ENCODE results near the gene KCNJ16. TPM values are rescaled to one million over a fixed set of nuclear protein-coding genes. Genes with fewer than 3 reads are reported as not detected.

KCNJ16 gene
- total and polyA plus RNA-seq, 9 of the 15 experiments (the other 6 are each of a cell fraction or from before 2014, with no cell fraction given) = 0.01 to 0.75 (median 0.07) TPM; not detected in 4

DNA sequence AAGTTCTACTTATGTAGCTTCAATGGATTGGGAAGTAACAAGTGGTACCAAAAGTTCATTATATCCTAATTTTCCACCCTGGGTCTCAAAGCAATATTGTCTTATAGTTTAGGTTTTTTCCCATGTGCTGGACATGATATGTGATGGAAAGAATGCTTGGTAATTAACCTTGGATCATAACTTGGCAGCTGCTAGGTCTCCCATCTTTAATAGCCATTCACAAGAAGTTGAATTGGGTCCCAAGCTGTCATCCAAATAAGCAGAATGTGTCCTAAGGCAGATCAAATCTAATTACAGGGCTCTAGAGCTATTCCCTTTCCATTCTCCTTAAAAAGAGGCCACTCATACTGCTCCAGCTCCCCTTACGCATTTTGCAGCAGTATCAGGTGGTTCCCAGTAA lies 44.7 kb upstream of the KCNJ16 start:
- POLR2A ChIA-PET = interaction anchor here (1.2 kb wide), 1 partner anchor 19 kb away, joined by 5 read pairs; no protein-coding TSS in a partner anchor
- CTCF ChIA-PET (ENCODE audit: low intra/inter-chr PET ratio) = no interaction called here
- TF ChIP-seq POLR3G (IDR thresholded peaks at IDR 0.05; ENCODE audit: extremely low read depth, insufficient read length, insufficient replicate concordance) (no peak), ZNF165 (CRISPR knock-in tag; IDR thresholded peaks at IDR 0.05; ENCODE audit: borderline replicate concordance) (no peak), YY1 (IDR thresholded peaks at IDR 0.05; ENCODE audit: borderline replicate concordance in 1 of 3, control insufficient read depth in 1 of 3, extremely low read depth in 1 of 3, insufficient read depth in 3 of 3, insufficient read length in 1 of 3, insufficient replicate concordance in 2 of 3, low read depth in 1 of 3, low read length in 2 of 3) (no peak), ZNF449 (CRISPR knock-in tag; IDR thresholded peaks at IDR 0.05) (no peak), CHD7 (IDR thresholded peaks at IDR 0.05; ENCODE audit: low read depth, low read length) (no peak), DDX20 (tag; IDR thresholded peaks at IDR 0.05; ENCODE audit: low read depth) (no peak), ZNF143 (CRISPR knock-in tag; IDR thresholded peaks at IDR 0.05) (no peak), SREBF2 (CRISPR knock-in tag; IDR thresholded peaks at IDR 0.05) (no peak), PTTG1 (tag; IDR thresholded peaks at IDR 0.05; ENCODE audit: low read depth) (no peak)

More for the DNA sequence above, 44.7 kb upstream of the KCNJ16 start:
- Histone ChIP-seq H3K4me2 (ENCODE audit: insufficient read depth, low read length) (no peak overlapping the region), H3K9me3 (replicated peaks; ENCODE audit: control insufficient read depth, insufficient read depth, low read depth, low read length) (peaks cover 4% of the 10 kb centered on the region; the same call in 1 of the 2 replicates), H2AFZ (ENCODE audit: low read depth, low read length) (no peak overlapping the region), H3K4me1 (replicated peaks in 1 of 2; ENCODE audit: control insufficient read depth in 2 of 2, insufficient read depth in 2 of 2, low read length in 2 of 2) (no peaks in the 10 kb centered on the region), H3K79me2 (ENCODE audit: control insufficient read depth, insufficient read depth, low read length) (no peaks in the 10 kb centered on the region), H3K36me3 (ENCODE audit: control insufficient read depth, insufficient read depth, low read length) (peaks cover 16% of the 10 kb centered on the region; the same call in 1 of the 3 replicates), H3K9ac (ENCODE audit: insufficient read depth in 1 of 2, low read depth in 2 of 2, low read length in 2 of 2) (no peak overlapping the region), H3K27me3 (ENCODE audit: control insufficient read depth in 2 of 2, insufficient read depth in 2 of 2, low read length in 2 of 2) (no peaks in the 10 kb centered on the region), H3K4me3 (no peak overlapping the region), H3K27ac (ENCODE audit: extremely low read depth, low read depth, low read length) (no peak overlapping the region), H4K20me1 (replicated peaks; ENCODE audit: control insufficient read depth, insufficient read depth, low read length) (no peaks in the 10 kb centered on the region), H3K9me1 (ENCODE audit: control insufficient read depth, insufficient read depth, low read length) (no peaks in the 10 kb centered on the region)
- ATAC-seq (no peak), FAIRE-seq (no peak), DNase-seq (ENCODE audit: extremely low read depth in 1 of 4, low spot score in 3 of 4) (no peak)
- intact Hi-C loops (cut with micrococcal nuclease) = no loop called here
- in situ Hi-C loops (cut with MboI) = no loop called here
- BruUV-seq (replicated peaks) = no TSS peak
- WGBS (ENCODE audit: insufficient coverage, low coverage, missing lambda C conversion rate) = 20% methylated on average over 1 of the region's 1 CpG
